ENCODE measurements around the gene PMPCA. TPM values are rescaled to one million over a fixed set of nuclear protein-coding genes. Genes with fewer than 3 reads are reported as not detected.

PMPCA gene
- total and polyA plus RNA-seq, 2 of the 8 experiments (the other 6 are each of a cell fraction or from before 2014, with no cell fraction given) = 60.0 to 88.2 TPM

DNA sequence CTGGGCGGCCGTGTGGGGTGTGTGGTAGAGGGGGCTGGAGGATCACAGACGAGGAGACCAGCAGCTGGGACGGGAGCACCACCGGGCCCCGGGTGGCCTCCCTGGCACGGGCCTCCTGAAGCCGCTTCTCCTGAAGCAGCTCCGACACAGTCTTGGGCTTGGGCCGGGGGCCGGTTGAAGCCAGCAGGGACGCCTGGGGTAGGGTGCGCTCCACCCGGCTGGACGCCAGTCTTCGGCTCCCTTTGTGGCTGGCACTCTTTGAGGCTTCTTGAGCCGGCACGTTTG, 31.5 kb upstream of the PMPCA start:
- no peak overlapping the region for H3K4ac ChIP-seq (replicated peaks; ENCODE audit: insufficient read length, low read depth, low read length)
- H3K9me3 ChIP-seq (ENCODE audit: insufficient read depth in 2 of 2, low read depth in 1 of 2, low read length in 1 of 2) = no peaks in the 10 kb centered on the region
- H4K20me1 ChIP-seq (replicated peaks in 1 of 2; ENCODE audit: control insufficient read depth in 1 of 2, insufficient read depth in 2 of 2, low read length in 2 of 2) = peaks cover 5 to 14% of the 10 kb centered on the region in 2 experiments
- no peak overlapping the region for H3K4me2 ChIP-seq (ENCODE audit: insufficient read depth in 1 of 2, low read depth in 2 of 2, low read length in 2 of 2)
- no peak overlapping the region for H3K27ac ChIP-seq (ENCODE audit: low read depth, low read length)
- no peaks in the 10 kb centered on the region for H3K79me2 ChIP-seq (ENCODE audit: control insufficient read depth in 1 of 2, insufficient read depth in 2 of 2, low read length in 2 of 2)
- no peak overlapping the region for H2BK5ac ChIP-seq (ENCODE audit: low read depth, low read length)
- H3K18ac ChIP-seq (ENCODE audit: extremely low read depth, low read length) = no peak overlapping the region
- no peak overlapping the region for H4K91ac ChIP-seq (replicated peaks; ENCODE audit: insufficient read length, low read length)
- H4K5ac ChIP-seq (ENCODE audit: insufficient read length, low read depth, low read length) = no peak overlapping the region
- H3K23ac ChIP-seq (ENCODE audit: insufficient read length) = no peak overlapping the region
- no peak overlapping the region for H2BK15ac ChIP-seq (ENCODE audit: low read length)
- WGBS, 2 experiments (ENCODE audit: extremely low coverage in 1 of 2, insufficient coverage in 1 of 2, insufficient read length in 1 of 2, insufficient replicate concordance in 2 of 2, low coverage in 1 of 2, low lambda C conversion rate in 2 of 2, missing lambda C conversion rate in 1 of 2) = 93% methylated on average over 10 of the region's 18 CpGs; no CpG with 5 or more reads in 1 of the 2 experiments
- ChIA-PET POLR2A (ENCODE audit: partially characterized antibody) (interaction anchor here (1.1 to 3.2 kb wide), 6 partner anchors 8 to 79 kb away, joined by 3 to 19 read pairs (median 8); partner anchors contain the start of gene SNAPC4), CTCF (ENCODE audit: partially characterized antibody) (interaction anchor here (1.1 to 1.7 kb wide), 4 partner anchors 12 to 108 kb away, joined by 3 to 6 read pairs (median 5); partner anchors contain the start of gene DNLZ)
- no peak overlapping the region for H2AK5ac ChIP-seq (ENCODE audit: low read depth, low read length)
- FAIRE-seq (no peak), DNase-seq (ENCODE audit: low read depth in 1 of 2, low spot score in 2 of 2) (no peak)
- H3K23me2 ChIP-seq (ENCODE audit: low read depth, low read length) = no peaks in the 10 kb centered on the region
- no peak overlapping the region for H3K14ac ChIP-seq (ENCODE audit: insufficient read length)
- H4K8ac ChIP-seq (ENCODE audit: extremely low read depth, insufficient read depth, low read length) = peak overlapping the region; percentile 14; the same call in 1 of the 2 replicates
- H3K4me1 ChIP-seq (replicated peaks in 1 of 4; ENCODE audit: control insufficient read depth in 3 of 4, insufficient read depth in 4 of 4, low read length in 3 of 4) = no peaks in the 10 kb centered on the region
- no peak overlapping the region for H3K9ac ChIP-seq (replicated peaks in 1 of 4; ENCODE audit: extremely low read depth in 1 of 4, low read depth in 3 of 4, low read length in 3 of 4)
- no peaks in the 10 kb centered on the region for H3K27me3 ChIP-seq (replicated peaks in 1 of 4; ENCODE audit: control insufficient read depth in 3 of 4, extremely low read depth in 1 of 4, insufficient read depth in 3 of 4, low read length in 3 of 4)
- H2BK20ac ChIP-seq (ENCODE audit: low read length) = no peak overlapping the region
- no peak overlapping the region for H2BK120ac ChIP-seq (replicated peaks; ENCODE audit: low read depth, low read length)
- H2BK12ac ChIP-seq (ENCODE audit: low read depth, low read length) = no peak overlapping the region
- H3K4me3 ChIP-seq (ENCODE audit: extremely low read depth in 1 of 4, insufficient read depth in 2 of 4, low read depth in 3 of 4, low read length in 4 of 4) = no peak overlapping the region
- H2AFZ ChIP-seq (ENCODE audit: low read length) = no peak overlapping the region
- H3K79me1 ChIP-seq (ENCODE audit: low read depth, low read length) = no peaks in the 10 kb centered on the region; the same call in 1 of the 2 replicates
- H3K36me3 ChIP-seq (ENCODE audit: control insufficient read depth in 2 of 4, insufficient read depth in 4 of 4, low read length in 3 of 4) = peaks cover 6 to 51% (median 22%) of the 10 kb centered on the region in 4 experiments; a peak in 7 of 8 replicates
- H3K56ac ChIP-seq (replicated peaks; ENCODE audit: insufficient read length, low read depth, low read length) = no peak overlapping the region
- TF ChIP-seq SP4 (IDR thresholded peaks at IDR 0.05; ENCODE audit: low read length) (no peak), ATF3 (IDR thresholded peaks at IDR 0.05; ENCODE audit: insufficient read depth, low read depth, low read length) (no peak), ASH2L (IDR thresholded peaks at IDR 0.05; ENCODE audit: low read length) (no peak), SRF (IDR thresholded peaks at IDR 0.05; ENCODE audit: low read depth, low read length) (no peak), BRCA1 (IDR thresholded peaks at IDR 0.05; ENCODE audit: low read depth, low read length) (no peak), RXRA (IDR thresholded peaks at IDR 0.05; ENCODE audit: insufficient read depth, low read depth, low read length) (no peak), RNF2 (IDR thresholded peaks at IDR 0.05; ENCODE audit: borderline replicate concordance, low read depth, low read length, missing control alignments, poor library complexity, severe bottlenecking) (no peak), TCF12 (IDR thresholded peaks at IDR 0.05; ENCODE audit: low read depth, low read length) (no peak), KDM1A (IDR thresholded peaks at IDR 0.05; ENCODE audit: borderline replicate concordance, low read length) (no peak), SP2 (IDR thresholded peaks at IDR 0.05; ENCODE audit: low read length) (no peak)
- TF ChIP-seq, protein P1, sequence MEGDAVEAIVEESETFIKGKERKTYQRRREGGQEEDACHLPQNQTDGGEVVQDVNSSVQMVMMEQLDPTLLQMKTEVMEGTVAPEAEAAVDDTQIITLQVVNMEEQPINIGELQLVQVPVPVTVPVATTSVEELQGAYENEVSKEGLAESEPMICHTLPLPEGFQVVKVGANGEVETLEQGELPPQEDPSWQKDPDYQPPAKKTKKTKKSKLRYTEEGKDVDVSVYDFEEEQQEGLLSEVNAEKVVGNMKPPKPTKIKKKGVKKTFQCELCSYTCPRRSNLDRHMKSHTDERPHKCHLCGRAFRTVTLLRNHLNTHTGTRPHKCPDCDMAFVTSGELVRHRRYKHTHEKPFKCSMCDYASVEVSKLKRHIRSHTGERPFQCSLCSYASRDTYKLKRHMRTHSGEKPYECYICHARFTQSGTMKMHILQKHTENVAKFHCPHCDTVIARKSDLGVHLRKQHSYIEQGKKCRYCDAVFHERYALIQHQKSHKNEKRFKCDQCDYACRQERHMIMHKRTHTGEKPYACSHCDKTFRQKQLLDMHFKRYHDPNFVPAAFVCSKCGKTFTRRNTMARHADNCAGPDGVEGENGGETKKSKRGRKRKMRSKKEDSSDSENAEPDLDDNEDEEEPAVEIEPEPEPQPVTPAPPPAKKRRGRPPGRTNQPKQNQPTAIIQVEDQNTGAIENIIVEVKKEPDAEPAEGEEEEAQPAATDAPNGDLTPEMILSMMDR (IDR thresholded peaks at IDR 0.05; ENCODE audit: control extremely low read depth in 1 of 3, insufficient read depth in 1 of 3, low read depth in 1 of 3, low read length in 3 of 3) = no peak

All from H1 (cell line).